GM18517 (cell line): ENCODE data around the gene LRP1.

Experiments
- ATAC-seq: cut with Tn5 transposase; IDR thresholded peaks from one replicate; pipeline ENCODE4 v1.9.1; 2021; ENCODE audit warnings: mild to moderate bottlenecking, moderate library complexity; ENCODE audit not compliant: unreplicated experiment

The LRP1 gene

GRCh38 chr12:57232156-57232756 lies 104.0 kb downstream of the LRP1 start:
- ATAC-seq, result no peak

- ATAC-seq, result no peak
Observed at GRCh38 chr12:57233357-57234232, 105.3 kb downstream of the LRP1 start.

- ATAC-seq, result no peak
Observed at GRCh38 chr12:57234233-57234570, 105.9 kb downstream of the LRP1 start.

DNA sequence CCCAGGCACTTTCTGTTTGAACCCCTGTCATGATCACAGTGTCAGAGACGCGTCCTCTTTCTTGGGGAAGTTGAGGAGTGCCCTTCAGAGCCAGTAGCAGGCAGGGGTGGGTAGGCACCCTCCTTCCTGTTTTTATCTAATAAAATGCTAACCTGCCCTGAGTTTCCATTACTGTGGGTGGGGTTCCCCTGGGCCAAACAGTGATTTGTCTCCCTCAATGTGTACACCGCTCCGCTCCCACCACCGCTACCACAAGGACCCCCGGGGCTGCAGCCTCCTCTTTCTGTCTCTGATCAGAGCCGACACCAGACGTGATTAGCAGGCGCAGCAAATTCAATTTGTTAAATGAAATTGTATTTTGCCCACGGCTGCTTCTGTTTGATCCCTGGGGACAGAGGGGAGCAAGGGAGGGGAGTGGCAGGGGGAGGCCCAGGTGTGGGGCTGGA lies 106.3 kb downstream of the LRP1 start:
- ATAC-seq, result no peak

DNA sequence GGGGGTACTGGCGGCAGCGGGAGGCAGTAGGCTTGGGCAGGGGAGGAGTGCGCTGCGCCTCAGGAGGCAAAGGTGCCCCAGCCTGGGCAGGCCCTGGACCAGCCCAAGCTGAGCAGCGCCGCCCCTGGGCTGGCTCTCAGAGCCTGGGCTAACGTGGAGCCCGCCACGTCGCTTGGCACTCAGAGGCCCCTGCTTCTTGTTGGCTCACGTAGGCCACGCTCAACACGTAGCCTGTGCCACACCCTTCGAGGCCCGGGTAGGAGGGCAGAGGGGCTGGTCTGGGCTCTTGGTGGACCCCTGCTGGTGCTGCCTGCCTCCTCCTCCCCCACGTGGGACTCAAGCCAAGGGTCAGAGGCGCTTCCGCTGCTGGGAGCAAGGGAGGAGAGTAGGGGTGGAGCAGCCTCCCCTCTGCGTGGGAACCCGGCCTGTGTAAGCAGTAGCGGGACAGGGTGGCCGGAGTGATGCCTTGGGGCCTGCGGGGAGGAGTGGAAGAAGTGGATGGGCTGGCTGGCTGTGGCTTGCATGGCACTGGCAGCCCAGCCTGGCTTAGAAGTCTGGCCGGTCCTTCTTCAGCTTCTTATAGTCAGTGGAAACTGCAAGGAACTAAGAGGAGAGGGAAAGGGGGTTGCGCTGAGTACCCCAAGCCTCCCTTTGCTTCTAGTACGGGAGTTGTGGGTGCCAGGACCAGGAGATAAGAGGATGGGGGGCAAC lies 106.9 kb downstream of the LRP1 start:
- no peak for ATAC-seq

DNA sequence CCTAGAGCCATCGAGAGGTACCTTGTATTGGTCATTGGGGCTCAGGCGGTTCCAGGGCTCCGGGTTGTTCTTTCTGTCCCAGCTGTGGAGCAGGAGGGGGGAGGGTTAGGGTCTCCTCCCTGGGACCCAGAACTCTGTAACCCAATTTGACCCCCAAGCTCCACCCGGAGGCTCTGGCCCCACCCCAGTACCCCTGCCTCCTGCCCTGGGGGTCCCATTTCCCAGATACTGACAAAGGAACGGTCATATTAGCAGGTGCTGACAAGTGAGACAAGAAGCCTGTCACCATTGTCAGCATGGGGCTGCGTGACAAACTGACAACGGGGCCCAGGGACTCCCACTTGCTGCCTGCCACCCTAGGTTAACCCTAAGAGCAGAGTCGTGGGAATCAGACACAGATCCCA lies 107.4 kb downstream of the LRP1 start:
- no peak for ATAC-seq

DNA sequence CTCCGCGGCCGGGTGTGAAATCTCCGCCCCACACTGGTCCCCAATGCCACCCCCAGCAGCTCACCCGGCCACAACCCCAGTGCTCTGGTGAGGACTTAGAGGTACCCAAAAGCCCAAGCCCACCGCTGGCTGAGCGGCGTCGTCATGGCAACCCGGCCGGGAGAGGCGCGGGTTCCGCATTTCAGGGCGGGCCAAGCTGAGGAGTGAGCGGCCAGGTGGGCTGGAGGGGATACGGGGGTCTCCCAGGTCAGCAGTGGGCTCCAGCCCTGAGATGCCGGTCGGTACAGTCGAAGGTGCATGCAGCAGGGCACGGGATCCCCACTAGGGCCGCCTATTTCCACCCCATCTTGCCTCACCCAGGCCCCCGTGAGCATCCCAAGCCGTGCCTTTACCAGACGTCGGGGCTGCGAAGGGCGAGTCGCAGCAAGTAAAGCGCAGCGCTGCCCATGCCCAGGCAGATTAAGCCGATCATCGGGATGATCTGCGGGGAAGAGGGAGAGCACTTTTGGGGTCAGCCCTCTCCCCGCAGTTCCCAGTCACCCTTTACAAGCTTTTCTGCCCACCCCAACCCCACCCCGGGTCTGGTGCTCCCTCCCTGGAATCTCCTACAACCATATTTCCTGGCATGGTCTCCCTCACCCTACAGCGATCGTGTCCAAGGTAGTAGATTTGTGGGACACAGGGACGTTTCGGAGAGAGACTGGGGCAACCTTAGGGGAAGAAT lies 108.1 kb downstream of the LRP1 start:
- no peak for ATAC-seq

- ATAC-seq, result no peak
Observed at GRCh38 chr12:57236925-57237595, 108.8 kb downstream of the LRP1 start.

GRCh38 chr12:57237596-57237931 lies 109.3 kb downstream of the LRP1 start:
- ATAC-seq, result no peak

DNA sequence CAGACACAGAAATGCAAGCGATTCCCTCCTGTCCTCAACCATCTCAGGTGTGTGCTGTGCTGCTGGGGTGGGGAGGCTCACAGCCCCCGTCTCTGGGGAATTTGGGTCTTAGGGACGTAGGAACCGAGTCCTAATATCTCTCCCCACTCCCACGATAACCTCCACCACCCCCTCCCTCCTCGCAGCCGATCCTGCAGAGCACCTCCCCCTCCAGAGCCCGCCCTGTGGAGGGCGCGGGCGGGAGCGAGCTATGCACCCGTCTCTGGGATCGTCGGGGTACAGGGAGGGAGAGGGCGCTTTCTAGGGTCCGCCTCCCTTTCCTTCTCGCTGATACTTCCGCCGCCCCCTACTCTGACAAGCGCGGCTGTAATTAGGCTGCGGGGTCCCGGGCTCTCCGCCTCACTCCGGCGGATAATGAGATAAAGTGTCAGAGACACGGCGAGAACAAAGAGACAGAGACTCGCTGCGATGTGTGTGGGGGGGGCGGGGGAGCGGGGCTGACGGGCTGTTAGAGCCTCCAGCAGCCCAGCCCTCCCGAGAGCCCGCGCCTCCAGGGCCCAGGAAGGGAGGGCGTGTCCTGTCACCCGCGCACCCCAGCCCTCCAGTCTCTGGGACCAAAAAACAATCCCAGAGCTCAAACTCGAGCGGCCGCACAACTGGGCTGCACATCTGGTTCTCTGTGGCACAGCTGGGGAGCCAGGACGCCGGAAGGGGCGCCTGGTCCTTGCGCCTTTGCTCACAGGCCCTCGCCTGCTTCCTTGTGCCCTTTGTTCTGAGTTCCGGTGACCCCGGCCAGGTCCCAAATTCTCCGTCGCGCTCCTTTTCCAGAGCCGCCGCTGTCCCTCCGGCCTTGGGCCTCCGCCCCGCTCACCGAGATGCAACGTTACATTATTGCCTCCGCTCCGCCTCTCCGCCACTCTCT lies 109.9 kb downstream of the LRP1 start:
- no peak for ATAC-seq

DNA sequence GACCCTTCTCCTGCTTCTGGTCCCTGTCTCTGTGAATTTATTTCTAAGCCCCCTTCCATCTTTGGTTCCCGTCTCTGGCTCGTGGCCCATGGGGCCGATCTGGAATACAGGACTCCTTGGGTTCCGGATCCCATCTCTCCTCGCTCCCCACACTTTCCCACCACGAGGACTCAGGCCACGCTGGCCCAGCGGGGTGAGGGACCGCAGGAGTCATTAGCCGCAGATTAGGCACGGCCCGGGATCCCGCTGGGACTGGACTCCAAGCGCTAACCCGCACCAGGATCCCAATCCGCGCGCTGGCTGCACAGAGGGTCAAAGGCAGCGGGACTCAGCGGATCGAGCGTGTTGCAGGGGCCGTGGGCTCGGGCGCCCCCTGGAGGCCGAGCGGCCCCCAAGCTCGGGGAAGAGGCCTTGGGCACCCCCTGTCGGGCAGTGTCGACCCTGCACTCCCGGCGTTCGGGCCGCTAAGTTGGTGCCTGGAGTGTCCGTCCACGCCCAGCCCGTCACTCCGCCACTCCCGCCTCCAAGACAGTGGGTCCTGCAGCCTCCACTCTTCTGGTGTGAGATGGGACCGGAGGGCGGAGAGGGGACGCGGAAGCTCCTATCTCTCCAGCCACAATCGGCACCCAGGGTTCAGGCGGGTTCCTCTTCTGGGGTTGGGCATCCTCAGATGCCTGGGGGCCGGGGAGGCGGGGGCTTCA lies 110.7 kb downstream of the LRP1 start:
- peak; percentile 48 for ATAC-seq

DNA sequence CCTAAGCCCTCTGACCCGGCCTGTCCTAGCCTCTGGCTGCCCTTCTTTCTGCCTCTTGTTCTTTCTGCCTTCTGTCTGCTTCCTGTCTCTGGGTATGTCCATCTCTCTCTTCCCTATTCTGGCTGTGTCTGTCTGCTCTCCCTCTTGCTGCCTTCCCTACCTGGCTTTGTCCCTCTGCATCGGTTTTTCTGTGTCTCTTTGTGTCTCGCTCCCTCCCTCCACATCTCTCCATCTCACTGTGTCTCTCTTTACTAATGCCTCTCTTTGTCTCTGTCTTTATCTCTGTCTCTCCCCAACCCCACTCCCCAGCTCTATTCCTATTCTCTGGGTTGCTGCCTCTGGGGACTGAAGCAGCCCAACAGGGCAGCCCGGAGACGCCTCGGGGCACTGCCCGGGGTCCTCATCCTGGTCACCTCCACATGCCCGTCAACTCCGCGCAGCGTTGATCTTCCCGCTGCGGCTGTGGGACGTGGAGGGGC lies 111.3 kb downstream of the LRP1 start:
- ATAC-seq, result no peak

- no peak for ATAC-seq
Observed at GRCh38 chr12:57240066-57240921, 112.0 kb downstream of the LRP1 start.

- ATAC-seq, result no peak
Observed at GRCh38 chr12:57240926-57241401, 112.7 kb downstream of the LRP1 start.

GRCh38 chr12:57241402-57242310 lies 113.4 kb downstream of the LRP1 start:
- no peak for ATAC-seq

DNA sequence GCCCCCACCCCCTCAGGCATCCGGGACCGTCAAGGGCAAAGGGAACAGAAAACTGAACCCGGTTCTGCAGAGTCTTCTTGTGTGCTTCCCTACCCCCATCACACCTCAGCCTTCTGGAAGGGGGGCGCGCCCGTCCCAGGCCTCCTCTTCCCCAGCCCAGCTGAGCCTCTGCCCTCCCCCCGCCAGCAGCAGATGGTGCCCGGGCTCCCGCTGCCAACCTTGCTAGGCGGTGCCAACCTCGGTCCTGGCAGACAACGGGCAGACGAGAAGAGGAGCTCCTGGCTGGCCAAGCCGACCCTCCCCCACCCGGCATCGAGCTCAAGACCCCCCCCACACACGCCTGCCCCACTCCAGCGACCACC lies 114.0 kb downstream of the LRP1 start:
- ATAC-seq, result no peak
